ENCODE measurements around the gene TRAPPC6A.

DNA sequence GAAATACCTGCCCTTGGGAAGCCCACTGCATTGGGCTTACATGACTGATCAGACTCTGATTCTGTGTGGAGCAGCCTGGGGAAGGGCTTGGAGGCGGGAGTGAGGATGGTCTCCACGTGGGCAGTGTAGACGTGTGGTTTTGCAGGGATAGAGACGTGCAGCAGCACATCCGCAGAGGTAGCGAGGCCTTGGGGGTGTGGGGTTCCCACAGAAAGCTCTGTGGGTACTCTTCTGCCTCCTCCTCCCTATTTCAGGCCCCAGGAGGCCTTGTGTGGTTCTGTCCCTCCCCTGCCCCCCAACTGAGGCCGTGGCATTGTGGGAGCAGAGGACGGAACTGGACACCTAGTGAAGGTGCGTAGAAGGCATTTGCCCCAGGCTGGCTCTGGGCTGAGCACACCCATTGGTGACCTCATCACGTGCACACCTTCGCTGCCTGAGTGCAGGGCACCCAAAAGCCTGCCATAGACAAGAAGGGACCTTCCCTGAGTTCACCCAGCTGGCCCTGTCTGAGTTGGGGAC lies 56.2 kb downstream of the TRAPPC6A start:
- TF ChIP-seq HMG20B (CRISPR knock-in tag; IDR thresholded peaks at IDR 0.05) (no peak), ZKSCAN1 (IDR thresholded peaks at IDR 0.05; ENCODE audit: low read depth, low read length) (no peak), NFYB (IDR thresholded peaks at IDR 0.05; ENCODE audit: extremely low read depth, insufficient read length) (no peak), PTBP1 (IDR thresholded peaks at IDR 0.05; ENCODE audit: low read depth, low read length) (no peak)

Measured in K562 (cell line).